Measurements from ENCODE around the gene SYMPK.

The SYMPK gene

DNA sequence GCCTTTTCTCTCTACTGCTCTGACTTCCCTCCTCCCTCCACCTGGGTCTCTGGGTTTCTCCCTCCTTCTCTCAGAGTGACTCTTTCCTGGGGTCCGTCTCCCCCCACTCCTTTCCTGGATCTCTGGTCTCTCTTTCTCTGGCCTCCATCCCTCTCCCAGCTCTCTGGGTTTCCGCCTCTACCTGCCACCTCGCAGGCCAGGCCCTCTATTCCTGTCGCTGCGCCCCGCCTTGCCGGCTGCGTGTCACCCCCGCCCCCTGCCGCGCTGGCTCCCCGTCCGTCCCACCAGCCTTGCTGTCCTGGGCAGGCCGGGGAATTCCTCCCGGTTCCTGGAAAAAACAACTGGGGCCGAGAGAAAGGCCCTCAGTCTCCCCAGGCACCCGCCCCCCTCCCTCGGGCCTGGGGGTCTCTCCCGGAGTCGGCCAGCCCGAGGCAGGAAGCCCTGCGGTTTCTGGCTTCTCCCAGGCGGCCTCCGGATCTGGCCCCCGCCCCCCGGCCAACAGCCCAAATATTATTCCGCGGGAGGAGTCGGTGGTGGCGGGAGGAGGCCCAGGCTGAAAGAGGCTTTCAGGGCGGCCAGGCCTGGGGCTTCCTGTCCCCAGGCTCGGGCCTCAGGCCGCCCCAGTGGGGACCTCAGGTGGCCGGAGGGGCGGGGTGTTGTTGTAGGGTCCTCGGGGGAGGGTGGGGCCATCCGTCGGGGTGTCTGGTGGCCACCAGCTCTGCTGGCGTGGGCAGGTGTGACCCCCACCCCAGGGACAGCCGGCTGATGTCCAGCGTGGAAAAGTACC lies 13.7 kb upstream of the SYMPK start:
- Histone ChIP-seq H3K79me1 (ENCODE audit: low read depth, low read length) (no peaks in the 10 kb centered on the region), H3K4me3 (ENCODE audit: low read length in 2 of 2) (peak overlapping the region in 1 of 2 donors; percentile 25), H3K36me3 (replicated peaks in 1 of 2; ENCODE audit: control insufficient read depth in 2 of 2, insufficient read depth in 2 of 2, low read length in 2 of 2) (peaks cover 0 to 2% of the 10 kb centered on the region in 2 donors), H2AFZ (ENCODE audit: low read length) (peak overlapping the region; percentile 98), H2BK12ac (ENCODE audit: low read length) (peak overlapping the region; percentile 7), H2AK5ac (ENCODE audit: low read depth, low read length) (peak overlapping the region; percentile 99), H3K4me2 (ENCODE audit: insufficient read depth, low read length, poor library complexity, severe bottlenecking) (peak overlapping the region; percentile 46), H3K18ac (ENCODE audit: low read length) (peak overlapping the region; percentile 90), H3K9me3 (replicated peaks in 1 of 2; ENCODE audit: control insufficient read depth in 2 of 2, insufficient read depth in 1 of 2, low read depth in 1 of 2, low read length in 2 of 2) (no peaks in the 10 kb centered on the region), H3K9ac (ENCODE audit: low read depth, low read length, poor library complexity) (no peak overlapping the region), H2BK120ac (ENCODE audit: low read depth, low read length) (no peak overlapping the region), H4K91ac (ENCODE audit: low read depth, low read length, poor library complexity) (no peak overlapping the region), H3K27ac (replicated peaks; ENCODE audit: low read length) (no peak overlapping the region), H4K8ac (ENCODE audit: low read depth, low read length) (peak overlapping the region; percentile 29), H3K27me3 (ENCODE audit: control insufficient read depth in 3 of 3, insufficient read depth in 3 of 3, low read depth in 1 of 3, low read length in 3 of 3) (no peaks in the 10 kb centered on the region), H3K14ac (ENCODE audit: low read length) (no peak overlapping the region), H2BK5ac (ENCODE audit: low read length) (no peak overlapping the region), H3K23ac (ENCODE audit: low read depth, low read length, poor library complexity) (peak overlapping the region; percentile 69), H3K4ac (ENCODE audit: low read length) (peak overlapping the region; percentile 17), H3K4me1 (ENCODE audit: control insufficient read depth in 2 of 2, insufficient read depth in 1 of 2, low read depth in 1 of 2, low read length in 2 of 2) (peaks cover 10 to 32% of the 10 kb centered on the region in 2 donors), H2BK15ac (ENCODE audit: low read length) (peak overlapping the region; percentile 92)
- no peak for DNase-seq (ENCODE audit: low spot score)
- no CpG with 5 or more reads among the region's 41 CpGs for WGBS, 2 donors (ENCODE audit: extremely low coverage in 2 of 2, insufficient read length in 2 of 2, insufficient replicate concordance in 1 of 2)

DNA sequence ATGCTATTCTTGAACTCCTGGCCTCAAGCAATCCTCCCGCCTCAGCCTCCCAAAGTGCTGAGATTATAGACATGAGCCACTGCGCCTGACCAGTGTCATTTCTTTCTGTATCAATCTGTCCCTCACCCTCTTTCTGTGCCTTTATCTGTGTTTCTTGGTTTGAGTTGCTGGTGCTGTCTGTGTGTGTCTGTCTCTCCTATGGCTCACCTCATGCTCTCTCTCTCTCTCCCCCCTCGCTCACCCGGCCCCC lies 13.1 kb upstream of the SYMPK start:
- no peak overlapping the region for H3K9ac ChIP-seq (ENCODE audit: low read depth, low read length, poor library complexity)
- H4K8ac ChIP-seq (ENCODE audit: low read depth, low read length), result peak overlapping the region; percentile 29
- H2AK5ac ChIP-seq (ENCODE audit: low read depth, low read length), result no peak overlapping the region
- no peak overlapping the region for H2BK120ac ChIP-seq (ENCODE audit: low read depth, low read length)
- peak overlapping the region; percentile 98 for H2AFZ ChIP-seq (ENCODE audit: low read length)
- peak overlapping the region; percentile 17 for H3K4ac ChIP-seq (ENCODE audit: low read length)
- H3K4me3 ChIP-seq (ENCODE audit: low read length in 2 of 2), result peak overlapping the region in 1 of 2 donors; percentile 25
- no peak overlapping the region for H3K14ac ChIP-seq (ENCODE audit: low read length)
- H2BK12ac ChIP-seq (ENCODE audit: low read length), result peak overlapping the region; percentile 8
- H3K79me1 ChIP-seq (ENCODE audit: low read depth, low read length), result no peaks in the 10 kb centered on the region
- peak overlapping the region; percentile 90 for H3K18ac ChIP-seq (ENCODE audit: low read length)
- no peak overlapping the region for H3K4me2 ChIP-seq (ENCODE audit: insufficient read depth, low read length, poor library complexity, severe bottlenecking)
- peaks cover 10 to 32% of the 10 kb centered on the region in 2 donors for H3K4me1 ChIP-seq (ENCODE audit: control insufficient read depth in 2 of 2, insufficient read depth in 1 of 2, low read depth in 1 of 2, low read length in 2 of 2)
- DNase-seq (ENCODE audit: low spot score), result no peak
- H3K36me3 ChIP-seq (replicated peaks in 1 of 2; ENCODE audit: control insufficient read depth in 2 of 2, insufficient read depth in 2 of 2, low read length in 2 of 2), result peaks cover 0 to 2% of the 10 kb centered on the region in 2 donors
- no peaks in the 10 kb centered on the region for H3K9me3 ChIP-seq (replicated peaks in 1 of 2; ENCODE audit: control insufficient read depth in 2 of 2, insufficient read depth in 1 of 2, low read depth in 1 of 2, low read length in 2 of 2)
- H2BK5ac ChIP-seq (ENCODE audit: low read length), result no peak overlapping the region
- H4K91ac ChIP-seq (ENCODE audit: low read depth, low read length, poor library complexity), result no peak overlapping the region
- no CpG with 5 or more reads among the region's 4 CpGs for WGBS, 2 donors (ENCODE audit: extremely low coverage in 2 of 2, insufficient read length in 2 of 2, insufficient replicate concordance in 1 of 2)
- H3K23ac ChIP-seq (ENCODE audit: low read depth, low read length, poor library complexity), result no peak overlapping the region
- H3K27ac ChIP-seq (replicated peaks; ENCODE audit: low read length), result no peak overlapping the region
- H2BK15ac ChIP-seq (ENCODE audit: low read length), result peak overlapping the region; percentile 92
- no peaks in the 10 kb centered on the region for H3K27me3 ChIP-seq (ENCODE audit: control insufficient read depth in 3 of 3, insufficient read depth in 3 of 3, low read depth in 1 of 3, low read length in 3 of 3)

DNA sequence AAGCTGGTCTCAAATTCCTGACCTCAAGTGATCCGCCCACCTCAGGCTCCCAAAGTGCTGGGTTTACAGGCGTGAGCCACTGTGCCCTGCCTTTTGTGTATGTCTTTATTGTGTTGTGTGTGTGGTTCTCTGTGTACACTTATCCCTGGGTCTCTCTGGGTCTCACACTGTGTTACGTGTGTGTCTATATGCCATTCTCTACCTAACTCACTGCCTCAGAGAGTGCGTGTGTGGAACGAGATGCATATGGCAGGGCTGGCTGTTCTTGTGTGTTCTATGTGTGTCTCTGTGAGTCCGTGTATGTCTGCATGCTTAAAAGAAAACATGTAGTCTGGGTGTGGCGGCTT lies 11.6 kb upstream of the SYMPK start:
- Histone ChIP-seq H2AFZ (ENCODE audit: low read length) (no peak overlapping the region), H3K9me3 (replicated peaks in 1 of 2; ENCODE audit: control insufficient read depth in 2 of 2, insufficient read depth in 1 of 2, low read depth in 1 of 2, low read length in 2 of 2) (no peaks in the 10 kb centered on the region), H2BK12ac (ENCODE audit: low read length) (no peak overlapping the region), H2BK5ac (ENCODE audit: low read length) (no peak overlapping the region), H2AK5ac (ENCODE audit: low read depth, low read length) (no peak overlapping the region), H3K23ac (ENCODE audit: low read depth, low read length, poor library complexity) (no peak overlapping the region), H3K14ac (ENCODE audit: low read length) (no peak overlapping the region), H2BK15ac (ENCODE audit: low read length) (no peak overlapping the region), H3K4me1 (ENCODE audit: control insufficient read depth in 2 of 2, insufficient read depth in 1 of 2, low read depth in 1 of 2, low read length in 2 of 2) (peaks cover 10 to 32% of the 10 kb centered on the region in 2 donors), H3K4me3 (ENCODE audit: low read length in 2 of 2) (no peak overlapping the region), H3K36me3 (replicated peaks in 1 of 2; ENCODE audit: control insufficient read depth in 2 of 2, insufficient read depth in 2 of 2, low read length in 2 of 2) (peaks cover 0 to 2% of the 10 kb centered on the region in 2 donors), H3K79me1 (ENCODE audit: low read depth, low read length) (no peaks in the 10 kb centered on the region), H3K9ac (ENCODE audit: low read depth, low read length, poor library complexity) (no peak overlapping the region), H2BK120ac (ENCODE audit: low read depth, low read length) (no peak overlapping the region), H3K4me2 (ENCODE audit: insufficient read depth, low read length, poor library complexity, severe bottlenecking) (no peak overlapping the region), H3K27me3 (ENCODE audit: control insufficient read depth in 3 of 3, insufficient read depth in 3 of 3, low read depth in 1 of 3, low read length in 3 of 3) (no peaks in the 10 kb centered on the region), H4K8ac (ENCODE audit: low read depth, low read length) (no peak overlapping the region), H4K91ac (ENCODE audit: low read depth, low read length, poor library complexity) (no peak overlapping the region), H3K4ac (ENCODE audit: low read length) (no peak overlapping the region), H3K27ac (replicated peaks; ENCODE audit: low read length) (no peak overlapping the region), H3K18ac (ENCODE audit: low read length) (no peak overlapping the region)
- no CpG with 5 or more reads among the region's 7 CpGs for WGBS, 2 donors (ENCODE audit: extremely low coverage in 2 of 2, insufficient read length in 2 of 2, insufficient replicate concordance in 1 of 2)
- DNase-seq (ENCODE audit: low spot score), result no peak

GRCh38 chr19:45873219-45873772 lies 10.3 kb upstream of the SYMPK start:
- Histone ChIP-seq H3K4me1 (ENCODE audit: control insufficient read depth in 2 of 2, insufficient read depth in 1 of 2, low read depth in 1 of 2, low read length in 2 of 2) (peaks cover 10 to 29% of the 10 kb centered on the region in 2 donors), H3K9me3 (replicated peaks in 1 of 2; ENCODE audit: control insufficient read depth in 2 of 2, insufficient read depth in 1 of 2, low read depth in 1 of 2, low read length in 2 of 2) (no peaks in the 10 kb centered on the region), H3K27me3 (ENCODE audit: control insufficient read depth in 3 of 3, insufficient read depth in 3 of 3, low read depth in 1 of 3, low read length in 3 of 3) (peaks cover 0 to 3% (median 0%) of the 10 kb centered on the region in 3 experiments), H3K36me3 (replicated peaks in 1 of 2; ENCODE audit: control insufficient read depth in 2 of 2, insufficient read depth in 2 of 2, low read length in 2 of 2) (peaks cover 0 to 2% of the 10 kb centered on the region in 2 donors), H3K4me2 (ENCODE audit: insufficient read depth, low read length, poor library complexity, severe bottlenecking) (no peak overlapping the region), H3K4ac (ENCODE audit: low read length) (no peak overlapping the region), H3K79me1 (ENCODE audit: low read depth, low read length) (no peaks in the 10 kb centered on the region), H3K4me3 (ENCODE audit: low read length in 2 of 2) (peak overlapping the region in 1 of 2 donors; percentile 44), H4K8ac (ENCODE audit: low read depth, low read length) (no peak overlapping the region), H2AFZ (ENCODE audit: low read length) (peak overlapping the region; percentile 74), H2BK15ac (ENCODE audit: low read length) (no peak overlapping the region), H3K18ac (ENCODE audit: low read length) (no peak overlapping the region), H3K23ac (ENCODE audit: low read depth, low read length, poor library complexity) (no peak overlapping the region), H4K91ac (ENCODE audit: low read depth, low read length, poor library complexity) (no peak overlapping the region), H2BK5ac (ENCODE audit: low read length) (no peak overlapping the region), H2BK120ac (ENCODE audit: low read depth, low read length) (no peak overlapping the region), H2BK12ac (ENCODE audit: low read length) (no peak overlapping the region), H3K14ac (ENCODE audit: low read length) (no peak overlapping the region), H3K9ac (ENCODE audit: low read depth, low read length, poor library complexity) (peak overlapping the region; percentile 5), H3K27ac (replicated peaks; ENCODE audit: low read length) (no peak overlapping the region), H2AK5ac (ENCODE audit: low read depth, low read length) (peak overlapping the region; percentile 5)
- no CpG with 5 or more reads among the region's 7 CpGs for WGBS, 2 donors (ENCODE audit: extremely low coverage in 2 of 2, insufficient read length in 2 of 2, insufficient replicate concordance in 1 of 2)
- no peak for DNase-seq (ENCODE audit: low spot score)
